HEK293 (cell line): ENCODE results near the gene PTPRO.

Experiments used
- CTCF ChIA-PET: fragments of 350-600 bp; formaldehyde crosslinking; extraction: SDS; loops from one replicate; lab custom pipeline; 2021; ENCODE audit warnings: antibody characterized with exemption; lab: Yijun Ruan, JAX
- POLR2A ChIA-PET: fragments of 300-600 bp; formaldehyde crosslinking; extraction: SDS; loops from one replicate; lab custom pipeline; 2020; ENCODE audit warnings: antibody characterized with exemption, inconsistent platforms; lab: Yijun Ruan, JAX
- H3K27ac ChIP-seq: fragments of 200-500 bp; sonication (Bioruptor generic); 2 replicates; pipeline ENCODE4 v1.5.1; 2014; ENCODE audit warnings: low read depth, low read length, control low read depth, inconsistent platforms; ENCODE audit errors: extremely low read depth
- H3K36me3 ChIP-seq, 2 experiments: fragments of 200-500 bp in 1 of 2; sonication (Bioruptor generic) in 1 of 2; 1 replicate in 1 of 2; 2 replicates in 1 of 2; pipeline ENCODE4 v1.5.1; 2014 to 2017; ENCODE audit warnings: inconsistent platforms in 2 of 2, low read length in 2 of 2; ENCODE audit not compliant: control insufficient read depth in 2 of 2, insufficient read depth in 1 of 2
- H3K4me1 ChIP-seq: fragments of 200-500 bp; sonication (Bioruptor generic); 2 replicates; pipeline ENCODE4 v1.5.1; 2014; ENCODE audit warnings: mild to moderate bottlenecking, low read length, inconsistent platforms; ENCODE audit not compliant: control insufficient read depth, insufficient read depth
- H3K4me3 ChIP-seq: 2 replicates; pipeline ENCODE4 v1.5.1; 2011; ENCODE audit warnings: low read depth, mild to moderate bottlenecking, control low read depth, low read length, moderate library complexity
- H3K9me3 ChIP-seq: fragments of 200-500 bp; sonication (Bioruptor generic); 2 replicates; pipeline ENCODE4 v1.5.1; 2014; ENCODE audit warnings: low read depth, low read length, inconsistent platforms; ENCODE audit not compliant: control insufficient read depth, insufficient read depth
- GLIS2 ChIP-seq: fragments of 450-650 bp; formaldehyde crosslinking; IDR thresholded peaks from 2 replicates; pipeline ENCODE4 v1.5.1; 2016; ENCODE audit warnings: missing biosample characterization, missing genetic modification characterization
- IKZF3 ChIP-seq: fragments of 450-650 bp; IDR thresholded peaks from 2 replicates; pipeline ENCODE4 v1.5.0; 2018; ENCODE audit warnings: missing biosample characterization, mild to moderate bottlenecking, missing genetic modification characterization, moderate library complexity
- SALL2 ChIP-seq: fragments of 450-650 bp; formaldehyde crosslinking; IDR thresholded peaks from 2 replicates; pipeline ENCODE4 v1.5.0; 2017; ENCODE audit warnings: missing biosample characterization, mild to moderate bottlenecking, missing genetic modification characterization, borderline replicate concordance
- ZBTB21 ChIP-seq: fragments of 450-650 bp; formaldehyde crosslinking; IDR thresholded peaks from 2 replicates; pipeline ENCODE4 v1.5.1; 2017; ENCODE audit warnings: missing biosample characterization, missing genetic modification characterization
- ZNF175 ChIP-seq: fragments of 450-650 bp; formaldehyde crosslinking; IDR thresholded peaks from 2 replicates; pipeline ENCODE4 v1.5.1; 2016; ENCODE audit warnings: missing biosample characterization, missing genetic modification characterization
- ZNF2 ChIP-seq: fragments of 450-650 bp; formaldehyde crosslinking; IDR thresholded peaks from 2 replicates; pipeline ENCODE4 v1.5.1; 2016; ENCODE audit warnings: missing biosample characterization, missing genetic modification characterization
- ZNF24 ChIP-seq: fragments of 450-650 bp; formaldehyde crosslinking; IDR thresholded peaks from 2 replicates; pipeline ENCODE4 v1.5.1; 2016; ENCODE audit warnings: missing biosample characterization, missing genetic modification characterization
- ZNF274 ChIP-seq, 2 experiments: fragments of 200-500 bp in 1 of 2; fragments of 450-650 bp in 1 of 2; sonication (Bioruptor generic) in 1 of 2; formaldehyde crosslinking in 1 of 2; IDR thresholded peaks; 2 replicates each; pipeline versions ENCODE4 v1.5.1 to v1.6.1; 2014 to 2016; ENCODE audit warnings: borderline replicate concordance in 1 of 2, inconsistent platforms in 1 of 2, low read length in 1 of 2, missing biosample characterization in 1 of 2, missing genetic modification characterization in 1 of 2
- ZNF449 ChIP-seq: fragments of 450-650 bp; formaldehyde crosslinking; IDR thresholded peaks from 2 replicates; pipeline ENCODE4 v1.5.1; 2017; ENCODE audit warnings: missing biosample characterization, mild to moderate bottlenecking, missing genetic modification characterization, moderate library complexity
- ZNF548 ChIP-seq: fragments of 450-650 bp; formaldehyde crosslinking; IDR thresholded peaks from 2 replicates; pipeline ENCODE4 v1.5.1; 2016; ENCODE audit warnings: missing biosample characterization, missing genetic modification characterization
- ZNF658 ChIP-seq: fragments of 450-650 bp; formaldehyde crosslinking; IDR thresholded peaks from 2 replicates; pipeline ENCODE4; 2016; ENCODE audit warnings: missing biosample characterization, missing genetic modification characterization
- ZNF777 ChIP-seq: fragments of 450-650 bp; formaldehyde crosslinking; IDR thresholded peaks from 2 replicates; pipeline ENCODE4 v1.5.1; 2017; ENCODE audit warnings: missing biosample characterization, missing genetic modification characterization, borderline replicate concordance
- TF ChIP-seq, protein P1 (sequence below): fragments of 450-650 bp; formaldehyde crosslinking; IDR thresholded peaks from 2 replicates; pipeline ENCODE4 v1.5.1; 2016; ENCODE audit warnings: missing biosample characterization, missing genetic modification characterization
- TF ChIP-seq, protein P2 (sequence below): fragments of 450-650 bp; formaldehyde crosslinking; IDR thresholded peaks from 2 replicates; pipeline ENCODE4 v1.5.1; 2016; ENCODE audit warnings: missing biosample characterization, missing genetic modification characterization
- TF ChIP-seq, protein P3 (sequence below): fragments of 450-650 bp; formaldehyde crosslinking; IDR thresholded peaks from 2 replicates; pipeline ENCODE4 v1.5.1; 2016; ENCODE audit warnings: missing biosample characterization, missing genetic modification characterization, borderline replicate concordance
- TF ChIP-seq, protein P4 (sequence below): sonication (generic); formaldehyde crosslinking; IDR thresholded peaks from 2 replicates; pipeline ENCODE4 v1.8.1; 2022; ENCODE audit warnings: mild to moderate bottlenecking, moderate library complexity, missing genetic modification reagents
- TF ChIP-seq, protein P5 (sequence below): fragments of 450-650 bp; formaldehyde crosslinking; conservative IDR thresholded peaks from 2 replicates; pipeline ENCODE4 v1.5.1; 2016; ENCODE audit warnings: low read depth, missing biosample characterization, missing genetic modification characterization

The PTPRO gene

DNA sequence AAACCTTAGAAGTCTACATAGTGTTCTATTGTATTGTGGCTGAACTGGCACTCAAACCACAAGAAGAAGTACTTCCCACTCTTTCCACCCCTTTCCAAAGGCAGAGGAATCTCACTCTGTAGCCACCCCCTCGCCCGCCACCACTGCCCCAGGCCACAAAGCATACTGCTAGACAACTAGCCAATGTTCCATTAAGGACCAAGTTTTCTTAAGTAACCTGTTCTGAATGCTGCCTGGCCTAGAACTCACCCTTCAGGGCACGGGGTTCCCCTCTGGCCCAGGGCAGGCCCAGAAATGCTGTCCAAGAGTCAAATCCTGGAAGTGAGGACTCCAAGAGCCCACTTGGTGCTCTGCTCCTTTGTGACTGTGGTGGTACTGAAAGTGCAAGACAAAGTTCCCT, 15.7 kb upstream of the PTPRO start (continued):
- TF ChIP-seq ZNF274 (IDR thresholded peaks at IDR 0.05; ENCODE audit: low read length): no peak
- TF ChIP-seq ZNF274 (tag by site-specific recombination; IDR thresholded peaks at IDR 0.05; ENCODE audit: borderline replicate concordance): no peak

- Histone ChIP-seq H3K27ac (no peak overlapping the region), H3K9me3 (no peaks in the 10 kb centered on the region), H3K36me3 (no peaks in the 10 kb centered on the region), H3K4me1 (no peaks in the 10 kb centered on the region), H3K4me3 (no peak overlapping the region)
- ChIA-PET CTCF (no interaction called here), POLR2A (no interaction called here)
- TF ChIP-seq, protein P1, sequence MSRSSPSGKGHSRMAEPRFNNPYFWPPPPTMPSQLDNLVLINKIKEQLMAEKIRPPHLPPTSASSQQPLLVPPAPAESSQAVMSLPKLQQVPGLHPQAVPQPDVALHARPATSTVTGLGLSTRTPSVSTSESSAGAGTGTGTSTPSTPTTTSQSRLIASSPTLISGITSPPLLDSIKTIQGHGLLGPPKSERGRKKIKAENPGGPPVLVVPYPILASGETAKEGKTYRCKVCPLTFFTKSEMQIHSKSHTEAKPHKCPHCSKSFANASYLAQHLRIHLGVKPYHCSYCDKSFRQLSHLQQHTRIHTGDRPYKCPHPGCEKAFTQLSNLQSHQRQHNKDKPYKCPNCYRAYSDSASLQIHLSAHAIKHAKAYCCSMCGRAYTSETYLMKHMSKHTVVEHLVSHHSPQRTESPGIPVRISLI (tag by site-specific recombination): no peak
- TF ChIP-seq ZNF175 (tag by site-specific recombination) (no peak), ZBTB21 (tag by site-specific recombination) (no peak), ZNF2 (tag by site-specific recombination) (no peak), ZNF777 (no peak), ZNF548 (tag by site-specific recombination) (no peak), GLIS2 (no peak), IKZF3 (no peak), ZNF658 (tag by site-specific recombination) (no peak), ZNF449 (no peak), ZNF24 (no peak), SALL2 (tag by site-specific recombination) (no peak)
- TF ChIP-seq, protein P2, sequence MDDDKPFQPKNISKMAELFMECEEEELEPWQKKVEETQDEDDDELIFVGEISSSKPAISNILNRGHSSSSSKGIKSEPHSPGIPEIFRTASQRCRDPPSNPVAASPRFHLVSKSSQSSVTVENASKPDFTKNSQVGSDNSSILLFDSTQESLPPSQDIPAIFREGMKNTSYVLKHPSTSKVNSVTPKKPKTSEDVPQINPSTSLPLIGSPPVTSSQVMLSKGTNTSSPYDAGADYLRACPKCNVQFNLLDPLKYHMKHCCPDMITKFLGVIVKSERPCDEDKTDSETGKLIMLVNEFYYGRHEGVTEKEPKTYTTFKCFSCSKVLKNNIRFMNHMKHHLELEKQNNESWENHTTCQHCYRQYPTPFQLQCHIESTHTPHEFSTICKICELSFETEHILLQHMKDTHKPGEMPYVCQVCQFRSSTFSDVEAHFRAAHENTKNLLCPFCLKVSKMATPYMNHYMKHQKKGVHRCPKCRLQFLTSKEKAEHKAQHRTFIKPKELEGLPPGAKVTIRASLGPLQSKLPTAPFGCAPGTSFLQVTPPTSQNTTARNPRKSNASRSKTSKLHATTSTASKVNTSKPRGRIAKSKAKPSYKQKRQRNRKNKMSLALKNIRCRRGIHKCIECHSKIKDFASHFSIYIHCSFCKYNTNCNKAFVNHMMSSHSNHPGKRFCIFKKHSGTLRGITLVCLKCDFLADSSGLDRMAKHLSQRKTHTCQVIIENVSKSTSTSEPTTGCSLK (tag by site-specific recombination): no peak
- TF ChIP-seq, protein P3, sequence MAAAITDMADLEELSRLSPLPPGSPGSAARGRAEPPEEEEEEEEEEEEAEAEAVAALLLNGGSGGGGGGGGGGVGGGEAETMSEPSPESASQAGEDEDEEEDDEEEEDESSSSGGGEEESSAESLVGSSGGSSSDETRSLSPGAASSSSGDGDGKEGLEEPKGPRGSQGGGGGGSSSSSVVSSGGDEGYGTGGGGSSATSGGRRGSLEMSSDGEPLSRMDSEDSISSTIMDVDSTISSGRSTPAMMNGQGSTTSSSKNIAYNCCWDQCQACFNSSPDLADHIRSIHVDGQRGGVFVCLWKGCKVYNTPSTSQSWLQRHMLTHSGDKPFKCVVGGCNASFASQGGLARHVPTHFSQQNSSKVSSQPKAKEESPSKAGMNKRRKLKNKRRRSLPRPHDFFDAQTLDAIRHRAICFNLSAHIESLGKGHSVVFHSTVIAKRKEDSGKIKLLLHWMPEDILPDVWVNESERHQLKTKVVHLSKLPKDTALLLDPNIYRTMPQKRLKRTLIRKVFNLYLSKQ (tag by site-specific recombination): no peak
- TF ChIP-seq, protein P4, sequence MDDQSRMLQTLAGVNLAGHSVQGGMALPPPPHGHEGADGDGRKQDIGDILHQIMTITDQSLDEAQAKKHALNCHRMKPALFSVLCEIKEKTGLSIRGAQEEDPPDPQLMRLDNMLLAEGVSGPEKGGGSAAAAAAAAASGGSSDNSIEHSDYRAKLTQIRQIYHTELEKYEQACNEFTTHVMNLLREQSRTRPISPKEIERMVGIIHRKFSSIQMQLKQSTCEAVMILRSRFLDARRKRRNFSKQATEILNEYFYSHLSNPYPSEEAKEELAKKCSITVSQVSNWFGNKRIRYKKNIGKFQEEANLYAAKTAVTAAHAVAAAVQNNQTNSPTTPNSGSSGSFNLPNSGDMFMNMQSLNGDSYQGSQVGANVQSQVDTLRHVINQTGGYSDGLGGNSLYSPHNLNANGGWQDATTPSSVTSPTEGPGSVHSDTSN (CRISPR knock-in tag): no peak
- TF ChIP-seq, protein P5, sequence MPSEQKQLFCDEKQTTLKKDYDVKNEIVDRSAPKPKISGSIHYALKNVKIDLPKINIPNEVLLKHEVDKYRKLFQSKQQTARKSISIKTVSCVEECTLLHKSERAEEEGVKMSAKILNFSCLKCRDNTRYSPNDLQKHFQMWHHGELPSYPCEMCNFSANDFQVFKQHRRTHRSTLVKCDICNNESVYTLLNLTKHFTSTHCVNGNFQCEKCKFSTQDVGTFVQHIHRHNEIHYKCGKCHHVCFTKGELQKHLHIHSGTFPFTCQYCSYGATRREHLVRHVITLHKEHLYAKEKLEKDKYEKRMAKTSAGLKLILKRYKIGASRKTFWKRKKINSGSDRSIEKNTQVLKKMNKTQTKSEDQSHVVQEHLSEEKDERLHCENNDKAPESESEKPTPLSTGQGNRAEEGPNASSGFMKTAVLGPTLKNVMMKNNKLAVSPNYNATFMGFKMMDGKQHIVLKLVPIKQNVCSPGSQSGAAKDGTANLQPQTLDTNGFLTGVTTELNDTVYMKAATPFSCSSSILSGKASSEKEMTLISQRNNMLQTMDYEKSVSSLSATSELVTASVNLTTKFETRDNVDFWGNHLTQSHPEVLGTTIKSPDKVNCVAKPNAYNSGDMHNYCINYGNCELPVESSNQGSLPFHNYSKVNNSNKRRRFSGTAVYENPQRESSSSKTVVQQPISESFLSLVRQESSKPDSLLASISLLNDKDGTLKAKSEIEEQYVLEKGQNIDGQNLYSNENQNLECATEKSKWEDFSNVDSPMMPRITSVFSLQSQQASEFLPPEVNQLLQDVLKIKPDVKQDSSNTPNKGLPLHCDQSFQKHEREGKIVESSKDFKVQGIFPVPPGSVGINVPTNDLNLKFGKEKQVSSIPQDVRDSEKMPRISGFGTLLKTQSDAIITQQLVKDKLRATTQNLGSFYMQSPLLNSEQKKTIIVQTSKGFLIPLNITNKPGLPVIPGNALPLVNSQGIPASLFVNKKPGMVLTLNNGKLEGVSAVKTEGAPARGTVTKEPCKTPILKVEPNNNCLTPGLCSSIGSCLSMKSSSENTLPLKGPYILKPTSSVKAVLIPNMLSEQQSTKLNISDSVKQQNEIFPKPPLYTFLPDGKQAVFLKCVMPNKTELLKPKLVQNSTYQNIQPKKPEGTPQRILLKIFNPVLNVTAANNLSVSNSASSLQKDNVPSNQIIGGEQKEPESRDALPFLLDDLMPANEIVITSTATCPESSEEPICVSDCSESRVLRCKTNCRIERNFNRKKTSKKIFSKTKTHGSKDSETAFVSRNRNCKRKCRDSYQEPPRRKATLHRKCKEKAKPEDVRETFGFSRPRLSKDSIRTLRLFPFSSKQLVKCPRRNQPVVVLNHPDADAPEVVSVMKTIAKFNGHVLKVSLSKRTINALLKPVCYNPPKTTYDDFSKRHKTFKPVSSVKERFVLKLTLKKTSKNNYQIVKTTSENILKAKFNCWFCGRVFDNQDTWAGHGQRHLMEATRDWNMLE (tag by site-specific recombination): no peak
These were observed 15.2 kb upstream of the PTPRO start for GRCh38 chr12:15307079-15307478.
